ENCODE measurements around the gene LRP11.
"Not testable (repeated sequence)": the region's sequence is repeated elsewhere in the genome, so short reads cannot be mapped to it uniquely, and the experiment has no call there.

LRP11 gene

DNA sequence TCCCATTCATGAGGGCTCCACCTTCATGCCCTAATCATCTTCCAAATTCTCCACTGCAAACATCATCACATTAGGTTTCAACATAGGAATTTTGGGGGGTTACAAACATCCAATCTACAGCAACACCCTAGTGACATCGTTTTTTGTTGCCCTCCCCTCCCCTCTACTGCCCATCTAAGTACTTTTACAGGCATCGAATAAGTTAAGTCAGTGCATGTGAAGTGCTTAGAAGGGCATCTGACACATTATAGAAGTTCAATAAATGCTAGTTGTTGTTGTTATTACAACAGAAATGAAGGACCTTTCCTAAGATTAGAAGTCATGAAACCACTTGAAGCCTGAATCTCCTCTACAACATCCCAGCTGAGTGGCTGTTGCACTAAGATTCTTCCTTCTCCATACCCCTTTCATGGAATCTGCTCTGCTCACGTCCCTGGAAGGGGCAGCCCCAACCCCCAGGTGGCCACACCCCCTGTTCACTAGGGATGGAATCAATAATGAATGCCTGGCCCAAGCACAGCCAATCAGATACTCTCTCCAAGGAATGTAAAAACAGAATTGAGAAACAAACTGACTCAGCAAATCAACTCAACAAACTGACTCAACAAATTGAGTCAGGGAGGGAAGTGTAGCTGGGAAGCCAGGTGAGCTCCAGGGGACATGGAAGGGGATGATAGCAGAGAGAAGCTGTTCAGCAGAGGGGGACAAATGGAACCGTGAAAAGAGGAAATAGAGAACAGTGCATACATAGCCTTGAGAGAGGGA lies 3.9 kb upstream of the LRP11 start:
- DNase-seq, result no peak

GRCh38 chr6:149864578-149865535 lies 698 bp upstream of the LRP11 start:
- DNase-seq, result peak in 3 of 5 donors; percentile 17 to 52 (median 21)

- peak in 4 of 5 donors; percentile 3 to 33 (median 22) for DNase-seq
Observed at GRCh38 chr6:149862922-149863697, 1.0 kb downstream of the LRP11 start.

DNA sequence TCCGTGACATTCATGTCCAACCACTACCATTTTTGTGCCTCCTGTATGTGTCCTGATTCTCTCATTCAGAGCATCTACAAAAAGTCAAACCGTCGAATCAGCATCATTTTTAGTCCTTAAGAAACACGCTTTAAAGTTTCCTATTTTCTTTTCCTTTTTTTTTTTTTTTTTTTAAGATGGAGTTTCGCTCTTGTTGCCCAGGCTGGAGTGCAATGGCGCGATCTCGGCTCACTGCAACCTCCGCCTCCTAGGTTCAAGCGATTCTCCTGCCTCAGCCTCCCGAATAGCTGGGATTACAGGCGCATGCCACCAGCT lies 1.8 kb downstream of the LRP11 start:
- DNase-seq, result not testable (repeated sequence)

GRCh38 chr6:149861603-149862423 lies 2.3 kb downstream of the LRP11 start:
- no peak for DNase-seq

DNA sequence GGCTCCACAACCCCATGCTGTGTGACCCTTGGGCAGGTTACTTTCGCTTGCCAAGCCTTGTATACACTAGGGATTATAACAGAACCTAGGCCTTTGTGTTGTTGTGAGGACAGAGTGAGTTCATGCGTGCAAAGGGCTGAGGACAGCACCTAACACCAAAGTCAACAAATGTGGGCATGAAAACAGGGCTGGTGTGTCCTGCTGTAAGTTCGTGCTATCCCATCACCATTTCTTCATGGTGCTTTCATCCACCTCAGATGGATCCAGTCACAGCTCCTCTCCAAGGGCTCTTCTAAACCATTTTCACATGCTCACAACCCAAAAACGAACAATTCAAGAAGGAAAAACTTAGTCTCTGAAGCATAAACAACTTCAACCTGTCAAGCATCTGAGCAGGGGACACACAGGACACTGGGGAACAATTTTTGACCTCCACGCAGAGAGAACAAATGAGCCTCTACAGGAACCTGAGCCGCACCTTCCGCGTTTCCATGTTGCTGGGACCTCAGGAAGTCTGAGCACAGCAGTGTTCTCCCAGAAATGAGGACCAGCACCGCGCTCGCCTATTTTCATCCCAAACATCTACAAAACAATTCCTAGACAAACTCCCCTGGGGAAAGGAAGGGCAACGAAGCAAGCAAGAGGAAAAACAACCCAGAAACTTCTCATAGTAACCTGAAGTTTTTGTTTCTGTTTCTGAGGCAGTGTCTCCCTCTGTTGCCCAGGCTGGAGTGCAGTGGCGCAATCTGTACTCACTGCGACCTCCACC lies 3.1 kb downstream of the LRP11 start:
- no peak for DNase-seq

GRCh38 chr6:149860513-149860833 lies 3.7 kb downstream of the LRP11 start:
- no peak for DNase-seq

DNA sequence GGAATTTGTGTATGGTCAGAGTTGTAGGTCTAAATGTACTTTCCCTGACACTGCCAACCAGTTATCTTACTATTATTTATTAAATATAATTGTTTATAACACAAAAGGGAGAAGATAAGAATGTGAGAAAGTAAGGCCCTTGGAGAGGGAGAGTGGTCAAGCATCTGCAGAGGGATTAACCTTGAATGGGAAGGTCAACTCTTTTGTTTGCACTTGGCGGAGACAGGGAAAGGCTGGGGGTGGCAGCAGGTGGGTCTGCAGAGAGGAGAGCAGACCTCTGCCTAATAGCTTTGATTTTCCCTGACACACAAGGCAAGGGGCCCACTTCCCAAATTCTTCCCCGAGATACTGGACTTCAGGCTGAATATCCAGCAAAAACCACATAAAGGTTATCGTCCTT lies 4.2 kb downstream of the LRP11 start:
- no peak for DNase-seq

- no peak for DNase-seq
Observed at GRCh38 chr6:149859368-149859767, 4.8 kb downstream of the LRP11 start.

DNA sequence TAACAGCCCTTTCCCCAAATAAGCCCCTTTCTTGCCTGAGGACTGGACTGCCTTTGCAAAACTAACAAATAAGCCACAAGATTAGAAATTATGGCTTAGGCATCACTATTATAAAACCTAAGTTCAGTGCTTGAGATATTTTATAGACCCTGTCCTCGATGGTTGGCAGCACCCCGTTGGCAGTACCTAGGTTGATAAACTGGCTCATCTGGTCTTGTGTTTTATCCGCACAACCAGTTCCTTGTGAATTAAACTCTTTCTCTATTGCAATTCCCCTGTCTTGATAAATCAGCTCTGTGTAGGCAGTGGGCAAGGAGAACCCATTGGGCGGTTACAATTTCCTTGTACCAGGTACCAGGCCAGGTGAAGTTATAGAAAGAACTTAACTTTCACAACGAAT lies 6.6 kb downstream of the LRP11 start:
- no peak for DNase-seq

DNA sequence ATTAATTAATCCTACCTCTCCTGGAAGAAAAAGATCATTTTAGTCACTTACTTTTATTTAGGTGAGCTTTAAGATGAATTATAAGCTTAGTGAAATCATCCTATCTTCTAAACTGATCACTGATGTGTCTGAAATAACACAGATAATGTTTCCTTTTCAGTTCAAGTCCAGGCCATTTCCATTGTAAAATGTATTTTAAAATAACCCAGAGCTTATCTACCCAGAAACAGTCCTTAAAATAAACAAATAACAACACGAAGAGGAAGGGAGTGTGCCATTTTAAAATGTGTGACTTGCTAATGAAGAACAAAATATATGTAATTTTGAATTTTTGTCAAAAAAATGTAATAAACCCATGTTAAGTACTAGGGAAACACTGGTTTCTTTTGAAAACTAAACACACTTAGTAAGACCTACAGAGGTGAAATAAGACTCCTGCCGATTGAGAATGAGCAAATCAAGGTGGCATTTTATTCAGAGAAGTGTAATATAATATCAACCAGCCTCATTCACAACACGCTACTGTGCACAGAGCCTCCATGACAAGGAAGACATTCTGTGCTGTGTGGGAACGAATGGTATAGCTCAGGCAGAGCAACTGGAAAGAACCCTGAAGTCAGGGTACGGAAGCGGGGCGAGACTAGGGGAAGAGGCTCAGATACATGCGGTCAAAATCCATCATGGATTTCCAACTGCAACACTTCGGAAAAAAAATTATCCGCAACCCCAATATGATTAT lies 7.7 kb downstream of the LRP11 start:
- DNase-seq, result no peak

DNA sequence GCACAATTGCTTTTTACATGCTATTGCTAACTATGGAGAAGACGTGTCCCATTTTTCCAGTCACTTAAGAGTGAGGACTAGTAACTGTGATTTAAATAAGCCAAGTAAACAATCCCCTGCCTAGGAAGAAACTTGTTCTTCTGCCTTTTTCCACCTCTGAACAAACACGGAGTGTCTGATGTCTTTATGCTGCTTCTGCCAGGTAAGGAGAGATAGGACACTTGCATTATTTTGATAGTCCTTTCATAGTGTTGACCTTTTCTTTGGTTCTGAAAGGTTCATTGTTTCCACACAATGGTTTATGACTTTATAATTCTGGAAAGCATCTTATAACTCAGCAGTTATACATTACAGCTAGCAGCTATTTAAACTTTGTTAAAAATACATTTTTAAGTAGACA lies 8.4 kb downstream of the LRP11 start:
- DNase-seq, result no peak

- no peak for DNase-seq
Observed at GRCh38 chr6:149855040-149855654, 9.0 kb downstream of the LRP11 start.

DNA sequence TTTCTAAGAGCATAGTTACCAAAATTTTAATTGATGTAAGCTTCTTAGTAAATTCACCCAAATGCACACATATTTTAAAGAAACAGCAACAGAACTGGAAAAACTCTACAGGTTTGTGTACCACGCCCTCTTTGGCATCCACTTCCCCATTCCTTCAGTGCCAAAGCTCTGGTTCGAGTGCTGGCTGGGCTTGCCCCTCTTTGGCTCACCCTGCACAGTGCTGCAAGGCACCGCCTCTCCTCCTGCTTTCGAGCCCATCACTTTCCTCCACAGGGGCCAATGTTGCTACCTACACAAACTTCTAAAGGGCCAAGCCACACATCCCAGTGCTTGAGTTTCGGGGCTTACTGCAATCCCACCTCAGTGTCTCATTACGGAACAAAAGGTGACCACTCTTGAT lies 9.6 kb downstream of the LRP11 start:
- DNase-seq, result no peak

DNA sequence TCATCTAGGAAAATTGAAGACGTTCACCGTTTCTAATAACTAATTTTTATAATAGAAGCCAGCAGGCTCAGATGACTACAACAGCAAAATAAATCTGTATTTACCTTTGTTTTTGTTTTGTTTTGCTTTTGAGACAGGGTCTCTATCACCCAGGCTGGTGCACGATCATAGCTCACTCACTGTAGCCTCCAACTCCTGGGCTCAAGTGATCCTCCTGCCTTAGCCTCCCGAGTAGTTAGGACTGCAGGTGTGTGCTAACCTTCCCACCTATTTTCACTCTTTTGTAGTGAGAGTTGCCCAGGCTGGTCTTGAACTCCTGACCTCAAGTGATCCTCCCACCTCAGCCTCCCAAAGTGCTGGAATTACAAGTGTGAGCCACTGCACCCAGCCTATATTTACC lies 10.1 kb downstream of the LRP11 start:
- not testable (repeated sequence) for DNase-seq

- DNase-seq, result peak in 1 of 5 donors; percentile 24
Observed at GRCh38 chr6:149852881-149853280, 11.3 kb downstream of the LRP11 start.

DNA sequence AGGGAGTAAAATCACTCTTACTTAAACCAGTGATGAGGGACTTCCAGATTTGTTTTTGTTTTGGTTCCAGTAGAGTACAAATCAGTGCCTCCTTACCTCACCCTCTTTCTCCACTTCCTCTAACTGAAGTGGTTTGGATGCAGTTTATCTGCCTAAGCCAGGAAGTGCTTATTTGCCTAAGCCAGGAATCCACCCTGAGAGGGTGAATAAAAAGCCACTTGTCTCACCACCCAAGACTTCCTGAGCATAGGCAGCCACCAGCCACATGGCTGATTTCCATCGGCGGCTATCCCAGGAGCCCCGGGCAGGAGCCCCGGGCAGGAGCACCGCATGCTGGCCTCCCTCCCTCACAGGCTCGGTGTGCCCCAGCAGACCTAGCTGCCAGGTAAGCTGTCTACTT lies 12.0 kb downstream of the LRP11 start:
- peak in 1 of 5 donors; percentile 35 for DNase-seq

GRCh38 chr6:149851461-149852110 lies 12.6 kb downstream of the LRP11 start:
- DNase-seq, result no peak

DNA sequence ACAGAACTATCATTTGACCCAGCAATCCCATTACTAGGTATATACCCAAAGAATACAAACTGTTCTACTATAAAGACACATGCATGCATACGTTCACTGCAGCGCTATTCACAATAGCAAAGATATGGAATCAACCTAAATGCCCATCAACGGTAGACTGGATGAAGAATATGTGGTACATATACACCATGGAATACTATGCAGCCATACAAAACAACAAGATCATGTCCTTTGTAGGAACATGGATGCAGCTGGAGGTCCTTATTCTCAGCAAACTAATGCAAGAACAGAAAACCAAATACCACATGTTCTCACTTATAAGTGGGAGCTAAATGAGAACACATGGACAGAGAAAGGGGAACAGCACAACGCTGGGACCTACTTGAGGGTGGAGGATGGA lies 15.8 kb downstream of the LRP11 start:
- DNase-seq, result not testable (repeated sequence)

DNA sequence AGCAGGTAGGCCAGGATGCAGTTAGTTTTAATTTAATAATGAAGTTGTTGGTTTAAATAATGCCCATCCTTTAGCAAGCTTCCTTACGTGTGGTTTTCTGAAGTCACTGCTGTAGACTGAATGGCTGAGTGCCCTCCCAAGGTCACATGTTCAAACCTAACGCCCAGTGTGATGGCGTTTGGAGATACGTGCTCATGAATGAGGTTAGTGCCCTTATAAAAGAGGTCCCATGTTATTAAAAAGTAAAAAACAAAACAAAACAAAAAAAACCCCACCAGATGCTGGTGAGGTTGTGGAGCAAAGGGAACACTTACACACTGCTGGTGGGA lies 16.3 kb downstream of the LRP11 start:
- DNase-seq, result no peak

Measured in T-helper 1 cell (primary cell).